Measurements from ENCODE around the gene KBTBD4. TPM values are rescaled to one million over a fixed set of nuclear protein-coding genes. Genes with fewer than 3 reads are reported as not detected.

The KBTBD4 gene
- total and polyA plus RNA-seq, 2 of the 13 experiments (the other 11 are each of a cell fraction or from before 2014, with no cell fraction given): 8.5 to 12.8 TPM

DNA sequence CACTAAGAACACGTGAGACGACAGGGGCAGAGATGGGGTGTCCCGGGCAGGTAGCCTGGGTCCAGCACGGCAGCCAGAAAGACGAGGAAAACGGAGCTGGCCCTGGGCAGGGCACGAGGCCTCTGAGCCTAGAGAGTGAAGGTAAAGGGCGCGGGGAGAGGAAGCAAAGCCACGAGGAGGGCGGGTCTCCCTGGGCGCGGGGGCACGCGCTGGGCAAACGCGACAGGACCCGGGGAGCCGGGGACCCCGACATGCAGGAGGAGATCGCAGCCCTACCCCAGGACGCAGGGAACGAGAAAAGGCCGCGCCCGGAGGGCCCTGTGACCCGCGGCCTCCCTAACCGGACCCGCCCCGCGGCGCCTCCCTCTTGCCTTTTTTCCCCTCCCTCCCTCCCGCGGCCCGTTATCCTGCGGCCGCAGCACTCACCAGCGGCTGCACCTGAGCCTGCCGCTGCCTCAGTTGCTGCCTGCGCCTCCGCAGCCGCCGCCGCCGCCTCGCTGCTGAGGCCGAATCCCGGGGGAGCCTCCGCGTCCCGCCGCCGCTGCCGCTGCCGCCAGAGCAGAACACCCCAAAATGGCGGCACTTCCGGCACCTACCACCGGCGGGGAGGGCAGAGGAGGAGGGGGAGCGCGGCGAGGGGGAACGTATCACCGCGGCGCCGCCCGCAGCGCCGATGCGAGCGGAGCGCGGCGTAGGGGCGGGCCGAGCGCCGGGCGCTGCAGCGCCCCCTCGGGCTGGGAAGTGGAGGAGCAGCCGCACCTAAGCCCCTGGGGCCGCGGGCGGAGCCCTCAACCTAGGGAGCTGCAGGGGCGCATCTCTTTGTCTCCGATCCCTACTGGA, 26.0 kb downstream of the KBTBD4 start, which contains the start of gene CELF1 (continued):
- TF ChIP-seq CREB1 (IDR thresholded peaks at IDR 0.05): peak; percentile 28; the same call in 1 of the 2 replicates
- TF ChIP-seq CREB1 (CRISPR knock-in tag; IDR thresholded peaks at IDR 0.05): no peak
- TF ChIP-seq, protein P1, sequence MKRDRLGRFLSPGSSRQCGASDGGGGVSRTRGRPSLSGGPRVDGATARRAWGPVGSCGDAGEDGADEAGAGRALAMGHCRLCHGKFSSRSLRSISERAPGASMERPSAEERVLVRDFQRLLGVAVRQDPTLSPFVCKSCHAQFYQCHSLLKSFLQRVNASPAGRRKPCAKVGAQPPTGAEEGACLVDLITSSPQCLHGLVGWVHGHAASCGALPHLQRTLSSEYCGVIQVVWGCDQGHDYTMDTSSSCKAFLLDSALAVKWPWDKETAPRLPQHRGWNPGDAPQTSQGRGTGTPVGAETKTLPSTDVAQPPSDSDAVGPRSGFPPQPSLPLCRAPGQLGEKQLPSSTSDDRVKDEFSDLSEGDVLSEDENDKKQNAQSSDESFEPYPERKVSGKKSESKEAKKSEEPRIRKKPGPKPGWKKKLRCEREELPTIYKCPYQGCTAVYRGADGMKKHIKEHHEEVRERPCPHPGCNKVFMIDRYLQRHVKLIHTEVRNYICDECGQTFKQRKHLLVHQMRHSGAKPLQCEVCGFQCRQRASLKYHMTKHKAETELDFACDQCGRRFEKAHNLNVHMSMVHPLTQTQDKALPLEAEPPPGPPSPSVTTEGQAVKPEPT (CRISPR knock-in tag; IDR thresholded peaks at IDR 0.05; ENCODE audit: low read depth): 0 out of 2 replicates have a peak, but pooled peaks have one; percentile 44
- TF ChIP-seq, protein P2, sequence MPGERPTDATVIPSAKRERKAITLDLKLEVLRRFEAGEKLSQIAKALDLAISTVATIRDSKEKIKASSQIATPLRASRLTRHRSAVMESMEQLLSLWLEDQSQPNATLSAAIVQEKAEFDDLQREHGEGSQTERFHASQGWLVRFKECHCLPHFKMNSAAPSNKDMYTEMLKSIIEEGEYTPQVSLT (CRISPR knock-in tag; IDR thresholded peaks at IDR 0.05; ENCODE audit: borderline replicate concordance, low read depth): no peak
- TF ChIP-seq PHB2 (IDR thresholded peaks at IDR 0.05; ENCODE audit: partially characterized antibody): no peak
- peak; percentile 67; the same call in 1 of the 2 replicates for TF ChIP-seq TMF1 (CRISPR knock-in tag; IDR thresholded peaks at IDR 0.05; ENCODE audit: low read depth)
- TF ChIP-seq, protein P3, sequence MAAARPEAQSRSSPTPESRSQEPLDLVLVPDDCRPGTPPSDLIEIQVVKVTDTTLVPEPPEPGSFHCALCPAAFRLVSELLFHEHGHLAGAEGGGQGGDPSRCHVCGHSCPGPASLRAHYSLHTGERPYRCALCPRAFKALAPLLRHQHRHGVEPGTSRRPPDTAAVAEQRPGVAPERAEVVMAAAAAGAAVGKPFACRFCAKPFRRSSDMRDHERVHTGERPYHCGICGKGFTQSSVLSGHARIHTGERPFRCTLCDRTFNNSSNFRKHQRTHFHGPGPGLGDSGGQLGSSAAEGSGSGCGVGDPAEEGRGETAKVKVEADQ (CRISPR knock-in tag; IDR thresholded peaks at IDR 0.05; ENCODE audit: borderline replicate concordance): no peak
- TF ChIP-seq ZNF589 (CRISPR knock-in tag; conservative IDR thresholded peaks at IDR 0.05): 0 out of 2 replicates have a peak, but pooled peaks have one; percentile 73
- no peak for TF ChIP-seq ATRX (CRISPR knock-in tag; IDR thresholded peaks at IDR 0.05; ENCODE audit: borderline replicate concordance)
- TF ChIP-seq HIVEP1 (CRISPR knock-in tag; IDR thresholded peaks at IDR 0.05): peak; percentile 77
- TF ChIP-seq, protein P4, sequence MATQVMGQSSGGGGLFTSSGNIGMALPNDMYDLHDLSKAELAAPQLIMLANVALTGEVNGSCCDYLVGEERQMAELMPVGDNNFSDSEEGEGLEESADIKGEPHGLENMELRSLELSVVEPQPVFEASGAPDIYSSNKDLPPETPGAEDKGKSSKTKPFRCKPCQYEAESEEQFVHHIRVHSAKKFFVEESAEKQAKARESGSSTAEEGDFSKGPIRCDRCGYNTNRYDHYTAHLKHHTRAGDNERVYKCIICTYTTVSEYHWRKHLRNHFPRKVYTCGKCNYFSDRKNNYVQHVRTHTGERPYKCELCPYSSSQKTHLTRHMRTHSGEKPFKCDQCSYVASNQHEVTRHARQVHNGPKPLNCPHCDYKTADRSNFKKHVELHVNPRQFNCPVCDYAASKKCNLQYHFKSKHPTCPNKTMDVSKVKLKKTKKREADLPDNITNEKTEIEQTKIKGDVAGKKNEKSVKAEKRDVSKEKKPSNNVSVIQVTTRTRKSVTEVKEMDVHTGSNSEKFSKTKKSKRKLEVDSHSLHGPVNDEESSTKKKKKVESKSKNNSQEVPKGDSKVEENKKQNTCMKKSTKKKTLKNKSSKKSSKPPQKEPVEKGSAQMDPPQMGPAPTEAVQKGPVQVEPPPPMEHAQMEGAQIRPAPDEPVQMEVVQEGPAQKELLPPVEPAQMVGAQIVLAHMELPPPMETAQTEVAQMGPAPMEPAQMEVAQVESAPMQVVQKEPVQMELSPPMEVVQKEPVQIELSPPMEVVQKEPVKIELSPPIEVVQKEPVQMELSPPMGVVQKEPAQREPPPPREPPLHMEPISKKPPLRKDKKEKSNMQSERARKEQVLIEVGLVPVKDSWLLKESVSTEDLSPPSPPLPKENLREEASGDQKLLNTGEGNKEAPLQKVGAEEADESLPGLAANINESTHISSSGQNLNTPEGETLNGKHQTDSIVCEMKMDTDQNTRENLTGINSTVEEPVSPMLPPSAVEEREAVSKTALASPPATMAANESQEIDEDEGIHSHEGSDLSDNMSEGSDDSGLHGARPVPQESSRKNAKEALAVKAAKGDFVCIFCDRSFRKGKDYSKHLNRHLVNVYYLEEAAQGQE (IDR thresholded peaks at IDR 0.05; ENCODE audit: borderline replicate concordance in 1 of 2, low read depth in 1 of 2, low read length in 2 of 2): no peak
- no peak for TF ChIP-seq SIX4 (CRISPR knock-in tag; IDR thresholded peaks at IDR 0.05)
- 0 out of 2 replicates have a peak, but pooled peaks have one; percentile 42 for TF ChIP-seq NR1H2 (CRISPR knock-in tag; IDR thresholded peaks at IDR 0.05; ENCODE audit: borderline replicate concordance, low read depth)
- TF ChIP-seq ETV6 (CRISPR knock-in tag; conservative IDR thresholded peaks at IDR 0.05): no peak
- no peak for TF ChIP-seq ZNF292 (CRISPR knock-in tag; IDR thresholded peaks at IDR 0.05; ENCODE audit: borderline replicate concordance, low read depth)
- TF ChIP-seq, protein P5, sequence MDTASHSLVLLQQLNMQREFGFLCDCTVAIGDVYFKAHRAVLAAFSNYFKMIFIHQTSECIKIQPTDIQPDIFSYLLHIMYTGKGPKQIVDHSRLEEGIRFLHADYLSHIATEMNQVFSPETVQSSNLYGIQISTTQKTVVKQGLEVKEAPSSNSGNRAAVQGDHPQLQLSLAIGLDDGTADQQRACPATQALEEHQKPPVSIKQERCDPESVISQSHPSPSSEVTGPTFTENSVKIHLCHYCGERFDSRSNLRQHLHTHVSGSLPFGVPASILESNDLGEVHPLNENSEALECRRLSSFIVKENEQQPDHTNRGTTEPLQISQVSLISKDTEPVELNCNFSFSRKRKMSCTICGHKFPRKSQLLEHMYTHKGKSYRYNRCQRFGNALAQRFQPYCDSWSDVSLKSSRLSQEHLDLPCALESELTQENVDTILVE (CRISPR knock-in tag; IDR thresholded peaks at IDR 0.05): peak; percentile 93; the same call in 1 of the 2 replicates
- no peak for TF ChIP-seq SOX5 (CRISPR knock-in tag; IDR thresholded peaks at IDR 0.05; ENCODE audit: borderline replicate concordance)
